Smooth muscle cell (in vitro differentiated cells): Measurements from ENCODE around the gene XAGE5. TPM values are rescaled to one million over a fixed set of nuclear protein-coding genes. Genes with fewer than 3 reads are reported as not detected.
"Not testable (repeated sequence)": the region's sequence is repeated elsewhere in the genome, so short reads cannot be mapped to it uniquely, and the experiment has no call there.

ENCODE experiments used
- DNase-seq: peaks from one replicate; lab custom pipeline; 2025; ENCODE audit not compliant: unreplicated experiment; lab: John Stamatoyannopoulos, UW
- H2AFZ ChIP-seq: fragments of 200-600 bp; sonication (generic); 2 replicates; pipeline ENCODE4 v1.6.0; 2016; ENCODE audit warnings: antibody characterized with exemption, low read depth, mild to moderate bottlenecking
- H3F3A ChIP-seq: fragments of 200-600 bp; sonication (generic); 2 replicates; pipeline ENCODE4 v1.6.0; 2017; ENCODE audit warnings: antibody characterized with exemption, low read depth
- H3K27ac ChIP-seq: fragments of 200-600 bp; sonication (generic); 2 replicates; pipeline ENCODE4 v1.5.1; 2016; ENCODE audit warnings: low read depth, mild to moderate bottlenecking
- H3K27me3 ChIP-seq: fragments of 200-600 bp; sonication (generic); 2 replicates; pipeline ENCODE4 v1.6.1; 2016; ENCODE audit warnings: low read depth, mild to moderate bottlenecking
- H3K36me3 ChIP-seq: fragments of 200-600 bp; sonication (generic); 2 replicates; pipeline ENCODE4 v1.5.1; 2016; ENCODE audit warnings: low read depth
- H3K4me1 ChIP-seq: fragments of 200-600 bp; sonication (generic); 2 replicates; pipeline ENCODE4 v1.5.1; 2016; ENCODE audit warnings: low read depth
- H3K4me2 ChIP-seq: fragments of 200-600 bp; sonication (generic); 2 replicates; pipeline ENCODE4 v1.6.0; 2016; ENCODE audit warnings: mild to moderate bottlenecking
- H3K4me3 ChIP-seq: fragments of 200-600 bp; sonication (generic); 2 replicates; pipeline ENCODE4 v1.5.1; 2016; ENCODE audit warnings: mild to moderate bottlenecking
- H3K79me2 ChIP-seq: fragments of 200-600 bp; sonication (generic); 2 replicates; pipeline ENCODE4 v1.6.0; 2016; ENCODE audit warnings: low read depth, mild to moderate bottlenecking
- H3K9ac ChIP-seq: fragments of 200-600 bp; sonication (generic); 2 replicates; pipeline ENCODE4 v1.6.0; 2016; ENCODE audit warnings: low read depth
- H3K9me3 ChIP-seq: fragments of 200-600 bp; sonication (generic); replicated peaks from 2 replicates; pipeline ENCODE4 v1.5.1; 2016; ENCODE audit warnings: low read depth
- H4K20me1 ChIP-seq: fragments of 200-600 bp; sonication (generic); 2 replicates; pipeline ENCODE4 v1.6.0; 2016; ENCODE audit warnings: low read depth
- CTCF ChIP-seq: fragments of 200-600 bp; sonication (generic); IDR thresholded peaks from 2 replicates; pipeline ENCODE4 v1.5.1; 2017; ENCODE audit warnings: borderline replicate concordance, mild to moderate bottlenecking, antibody characterized with exemption; ENCODE audit not compliant: insufficient read depth, poor library complexity, severe bottlenecking
- WGBS: methylation state at CpG from one replicate; pipeline ENCODE4 v1.1.7; 2016; ENCODE audit warnings: low lambda C conversion rate; 5-methylcytosine and 5-hydroxymethylcytosine counted together
- polyA plus RNA-seq: library from polyadenylated mRNA; unstranded; fragments of >200 nt; fragmentation: Nextera tagmentation; extraction: Ambion mirVana; gene quantifications from 2 replicates; pipeline ENCODE4 v1.2.1, GENCODE V29; 2016
- total RNA-seq: library from RNA; depleted of rRNA; stranded (reverse); fragments of >200 nt; gene quantifications from 2 replicates; pipeline ENCODE4 v1.2.3, GENCODE V29; 2014

Gene XAGE5
- total RNA-seq (not detected in 2 replicates), polyA plus RNA-seq (not detected in 2 replicates)

GRCh38 chrX:52811065-52811625 is at the start of gene XAGE5:
Gene XAGE5 (plus strand): TSS chrX:52811287. CDS start chrX:52812567, 1,280 bp downstream.
- Histone ChIP-seq H3K36me3 (no peaks in the 10 kb centered on the region), H2AFZ (no peak within 1 kb of the TSS), H3F3A (no peaks in the 10 kb centered on the region), H3K9me3 (peaks cover 4% of the 10 kb centered on the region), H3K79me2 (no peaks in the 10 kb centered on the region), H3K27me3 (no peaks in the 10 kb centered on the region), H3K4me2 (no peak within 1 kb of the TSS), H3K27ac (no peak within 1 kb of the TSS), H3K4me3 (no peak within 1 kb of the TSS), H3K9ac (no peak within 1 kb of the TSS), H4K20me1 (no peaks in the 10 kb centered on the region), H3K4me1 (no peaks in the 10 kb centered on the region)
- 84% methylated on average over 25 of the region's 25 CpGs for WGBS
- DNase-seq: no peak
- TF ChIP-seq CTCF: no peak

DNA sequence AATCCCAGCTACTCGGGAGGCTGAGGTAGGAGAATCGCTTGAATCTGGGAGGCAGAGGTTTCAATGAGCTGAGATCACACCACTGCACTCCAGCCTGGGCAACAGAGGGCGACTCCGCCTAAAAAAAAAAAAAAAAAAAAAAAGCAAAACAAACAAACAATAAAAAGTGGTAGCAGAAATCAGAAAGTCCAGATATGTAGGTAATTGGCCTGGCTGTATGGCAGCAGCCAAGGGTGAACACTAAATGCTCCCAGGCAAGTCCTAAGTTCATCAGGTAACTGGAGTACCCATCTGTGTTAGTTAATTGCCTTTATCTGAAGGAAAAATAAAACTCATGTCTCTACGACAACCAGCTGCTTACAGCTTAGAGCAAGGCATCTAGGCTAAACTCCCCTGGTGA is 45.1 kb upstream of the XAGE5 start:
- not testable (repeated sequence) for H2AFZ ChIP-seq, H3K9me3 ChIP-seq, H3K79me2 ChIP-seq, H3K27me3 ChIP-seq, H3K4me3 ChIP-seq, H3K27ac ChIP-seq, H3K9ac ChIP-seq, H4K20me1 ChIP-seq, H3K4me1 ChIP-seq, H3K4me2 ChIP-seq, H3K36me3 ChIP-seq, H3F3A ChIP-seq, DNase-seq
- 59% methylated on average over 3 of the region's 5 CpGs for WGBS

- H3K4me2 ChIP-seq, H3K9ac ChIP-seq, H3F3A ChIP-seq, H3K79me2 ChIP-seq, DNase-seq, H3K9me3 ChIP-seq, H3K27me3 ChIP-seq, H3K4me1 ChIP-seq, H2AFZ ChIP-seq, H3K36me3 ChIP-seq, H3K27ac ChIP-seq, H4K20me1 ChIP-seq, H3K4me3 ChIP-seq: not testable (repeated sequence)
- 72% methylated on average over 10 of the region's 11 CpGs for WGBS
Observed at GRCh38 chrX:52773504-52773903, 37.6 kb upstream of the XAGE5 start.

DNA sequence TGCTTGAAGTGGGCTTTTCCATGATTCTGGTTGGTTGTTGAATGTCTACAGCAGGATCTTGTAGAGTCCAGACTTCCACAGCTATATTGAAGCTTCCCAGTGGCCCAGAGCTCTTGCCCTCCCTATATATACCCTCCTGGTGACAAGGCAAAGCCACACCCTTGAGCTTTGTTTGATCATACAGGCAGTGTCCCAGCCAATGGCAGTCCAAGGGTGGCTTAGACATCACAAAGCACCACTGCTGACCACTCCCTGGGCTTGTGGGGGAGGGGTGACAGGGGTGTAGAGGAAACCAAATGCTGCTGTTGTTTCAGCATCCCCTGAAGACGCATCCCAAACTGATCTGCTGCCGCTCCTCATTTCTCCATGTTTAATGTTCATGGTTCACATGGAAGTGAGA is 13.8 kb upstream of the XAGE5 start, which contains the start of gene SPANXN5:
Gene SPANXN5, minus strand, starts transcription at position 101 of the 400 bp plus-strand sequence. Its CDS starts 79 bp downstream, at position 22.
- DNase-seq, H3K79me2 ChIP-seq, H3F3A ChIP-seq, H4K20me1 ChIP-seq, H3K36me3 ChIP-seq, H3K27me3 ChIP-seq, H3K9ac ChIP-seq, H2AFZ ChIP-seq, H3K27ac ChIP-seq, H3K4me1 ChIP-seq, H3K9me3 ChIP-seq, H3K4me2 ChIP-seq, H3K4me3 ChIP-seq: not testable (repeated sequence)
- WGBS: 64% methylated on average over 2 of the region's 2 CpGs

DNA sequence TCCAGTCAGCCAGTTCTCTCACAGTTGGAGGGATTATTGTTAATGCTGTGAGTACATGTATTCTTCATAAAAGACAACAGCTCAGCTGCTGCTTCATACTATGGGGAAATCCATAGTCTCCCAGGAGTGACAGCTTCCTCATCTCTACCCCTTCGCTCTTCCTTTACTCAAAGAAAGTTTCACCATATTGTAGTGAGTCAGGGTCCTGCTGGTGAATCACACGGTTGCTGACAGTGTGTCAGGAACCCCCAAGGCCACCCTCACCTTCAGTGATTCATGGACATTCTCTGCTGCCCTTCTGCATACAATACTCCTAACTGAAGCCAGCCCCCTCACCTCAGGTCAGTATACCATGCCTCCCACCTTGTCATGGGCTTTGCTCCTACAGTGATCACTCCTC is 6.2 kb upstream of the XAGE5 start:
- H3K9ac ChIP-seq, H3K4me1 ChIP-seq, H3F3A ChIP-seq, H3K27ac ChIP-seq, H3K27me3 ChIP-seq, H3K79me2 ChIP-seq, H3K9me3 ChIP-seq, DNase-seq, H4K20me1 ChIP-seq, H3K4me3 ChIP-seq, H3K36me3 ChIP-seq, H3K4me2 ChIP-seq, H2AFZ ChIP-seq: not testable (repeated sequence)
- 58% methylated on average over 2 of the region's 2 CpGs for WGBS
